ENCODE measurements around the gene MPC2. TPM values are rescaled to one million over a fixed set of nuclear protein-coding genes. Genes with fewer than 3 reads are reported as not detected.
A peak's percentile ranks its signal among the peaks of the same experiment; 100 is the strongest.

MPC2 gene
- polyA plus RNA-seq, 1 donor (not counting 4 experiments of a cell fraction or from before 2014, with no cell fraction given), result 61.6 TPM

- dilution Hi-C loops (cut with MboI; ENCODE audit: extremely low pct_ligation_motif_present, low sequenced_read_pairs), result no loop called here
- DNase-seq (ENCODE audit: low read depth, low spot score), result peak; percentile 88
- Histone ChIP-seq H3K9ac (ENCODE audit: control insufficient read depth, extremely low read depth, insufficient read depth, low read length) (peak within 1 kb of the TSS; percentile 92), H3K36me3 (ENCODE audit: control insufficient read depth in 2 of 2, extremely low read depth in 1 of 2, insufficient read depth in 2 of 2, low read length in 2 of 2) (no peaks in the 10 kb centered on the region), H3K79me2 (ENCODE audit: control insufficient read depth, insufficient read depth, low read length) (peaks cover 69% of the 10 kb centered on the region), H3K4me3 (ENCODE audit: control insufficient read depth in 2 of 3, extremely low read depth in 1 of 3, insufficient read depth in 2 of 3, low read depth in 1 of 3, low read length in 3 of 3) (peak within 1 kb of the TSS; percentile 83 to 94 (median 87)), H2AFZ (ENCODE audit: control insufficient read depth, low read length) (peak within 1 kb of the TSS; percentile 87), H3K27ac (ENCODE audit: control insufficient read depth, insufficient read depth, low read length) (peak within 1 kb of the TSS; percentile 96), H3K9me1 (ENCODE audit: control insufficient read depth, extremely low read depth, insufficient read depth, low read length) (no peaks in the 10 kb centered on the region), H3K9me3 (ENCODE audit: control insufficient read depth, low read depth, low read length) (no peaks in the 10 kb centered on the region), H4K20me1 (ENCODE audit: control insufficient read depth, extremely low read depth, insufficient read depth, low read length) (no peaks in the 10 kb centered on the region), H3K4me1 (ENCODE audit: control insufficient read depth, extremely low read depth, insufficient read depth, low read length) (peaks cover 3% of the 10 kb centered on the region), H3K27me3 (ENCODE audit: control insufficient read depth, extremely low read depth, insufficient read depth, low read length) (no peaks in the 10 kb centered on the region), H3K4me2 (ENCODE audit: control insufficient read depth, extremely low read depth, insufficient read depth, low read depth, low read length) (peak within 1 kb of the TSS; percentile 95)
- TF ChIP-seq CTCF (optimal IDR thresholded peaks at IDR 0.05 in 1 of 3, IDR thresholded peaks at IDR 0.05 in 1 of 3, conservative IDR thresholded peaks at IDR 0.05 in 1 of 3; ENCODE audit: extremely low read depth in 1 of 3, insufficient read depth in 2 of 3, low read length in 3 of 3) (no peak), EZH2 (IDR thresholded peaks at IDR 0.05; ENCODE audit: low read length) (no peak)
- FAIRE-seq, result peak; percentile 69
These were observed 573 bp downstream of the MPC2 start, which contains the start of gene DCAF6 for GRCh38 chr1:167936068-167936929. DCAF6 (plus strand) TSS chr1:167936683; CDS start chr1:167936912, 229 bp downstream.

DNA sequence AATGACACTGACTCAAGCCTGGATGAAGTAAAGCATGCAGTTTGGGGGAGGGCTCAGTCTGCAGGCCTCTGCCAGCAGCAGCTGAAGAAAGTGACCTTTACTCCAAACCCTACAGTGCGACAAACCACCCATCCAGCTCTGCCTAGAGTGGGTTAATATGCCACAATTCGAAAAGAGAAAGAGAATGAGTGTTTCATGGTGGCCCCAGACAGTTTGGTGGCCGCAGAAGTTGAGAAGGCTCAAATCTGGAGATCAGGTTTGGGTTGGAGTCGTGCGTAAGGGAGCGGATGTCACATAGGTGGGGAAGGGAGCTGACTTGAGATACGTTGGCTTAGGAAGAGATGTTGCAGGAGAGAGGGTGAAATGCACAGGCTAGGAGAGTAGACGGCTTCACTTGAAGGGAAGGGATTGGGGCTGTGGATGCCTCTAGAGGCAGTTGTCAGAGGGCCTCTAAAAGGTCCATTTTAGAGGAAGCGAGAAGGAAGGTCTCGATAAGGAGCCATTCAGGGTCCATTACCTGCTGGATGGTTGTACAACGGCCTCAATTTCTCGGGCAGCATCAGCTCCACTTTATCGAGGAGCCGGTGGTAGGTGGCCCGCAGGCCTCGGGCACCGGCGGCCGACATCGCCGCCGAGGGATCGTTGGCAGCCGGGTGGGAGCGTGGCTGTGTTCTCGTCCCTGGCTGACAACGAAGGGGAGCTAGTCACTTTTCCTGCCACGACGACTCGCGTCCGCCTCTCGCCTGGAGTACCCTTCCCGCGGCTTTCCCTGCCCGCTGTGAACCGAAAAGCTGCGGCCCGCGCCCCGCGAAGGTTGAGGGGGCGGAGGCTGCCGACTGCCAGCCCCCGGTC, 1.4 kb downstream of the MPC2 start:
- Histone ChIP-seq H3K4me3 (ENCODE audit: control insufficient read depth in 2 of 3, extremely low read depth in 1 of 3, insufficient read depth in 2 of 3, low read depth in 1 of 3, low read length in 3 of 3) (peak overlapping the region; percentile 83 to 94 (median 87)), H4K20me1 (ENCODE audit: control insufficient read depth, extremely low read depth, insufficient read depth, low read length) (no peaks in the 10 kb centered on the region), H3K36me3 (ENCODE audit: control insufficient read depth in 2 of 2, extremely low read depth in 1 of 2, insufficient read depth in 2 of 2, low read length in 2 of 2) (no peaks in the 10 kb centered on the region), H3K79me2 (ENCODE audit: control insufficient read depth, insufficient read depth, low read length) (peaks cover 65% of the 10 kb centered on the region), H3K9ac (ENCODE audit: control insufficient read depth, extremely low read depth, insufficient read depth, low read length) (peak overlapping the region; percentile 92), H3K4me2 (ENCODE audit: control insufficient read depth, extremely low read depth, insufficient read depth, low read depth, low read length) (peak overlapping the region; percentile 95), H3K9me1 (ENCODE audit: control insufficient read depth, extremely low read depth, insufficient read depth, low read length) (no peaks in the 10 kb centered on the region), H2AFZ (ENCODE audit: control insufficient read depth, low read length) (peak overlapping the region; percentile 53), H3K27ac (ENCODE audit: control insufficient read depth, insufficient read depth, low read length) (peak overlapping the region; percentile 96), H3K27me3 (ENCODE audit: control insufficient read depth, extremely low read depth, insufficient read depth, low read length) (no peaks in the 10 kb centered on the region), H3K4me1 (ENCODE audit: control insufficient read depth, extremely low read depth, insufficient read depth, low read length) (peaks cover 3% of the 10 kb centered on the region), H3K9me3 (ENCODE audit: control insufficient read depth, low read depth, low read length) (no peaks in the 10 kb centered on the region)
- DNase-seq (ENCODE audit: low read depth, low spot score) (no peak), FAIRE-seq (no peak)
- dilution Hi-C loops (cut with MboI; ENCODE audit: extremely low pct_ligation_motif_present, low sequenced_read_pairs), result no loop called here
- TF ChIP-seq EZH2 (IDR thresholded peaks at IDR 0.05; ENCODE audit: low read length) (no peak), CTCF (optimal IDR thresholded peaks at IDR 0.05 in 1 of 3, IDR thresholded peaks at IDR 0.05 in 1 of 3, conservative IDR thresholded peaks at IDR 0.05 in 1 of 3; ENCODE audit: extremely low read depth in 1 of 3, insufficient read depth in 2 of 3, low read length in 3 of 3) (peak in 1 of 3 experiments; percentile 9)
